GM23248 (cell line): ENCODE results near the gene CALN1.

Experiments
- EZH2 ChIP-seq: fragments of 200-600 bp; sonication (generic); IDR thresholded peaks from 2 replicates; pipeline ENCODE4 v1.6.1; 2018; ENCODE audit warnings: antibody characterized with exemption, mild to moderate bottlenecking; ENCODE audit not compliant: insufficient read depth, poor library complexity, severe bottlenecking
- EZH2phosphoT487 ChIP-seq: fragments of 200-600 bp; sonication (generic); IDR thresholded peaks from 2 replicates; pipeline ENCODE4 v1.6.1; 2018; ENCODE audit warnings: antibody characterized with exemption, moderate library complexity, mild to moderate bottlenecking, low read depth; ENCODE audit not compliant: insufficient read depth

GRCh38 chr7:71883415-71883814, 528.7 kb downstream of the CALN1 start:
- TF ChIP-seq EZH2phosphoT487 (no peak), EZH2 (no peak)
